PC-3 (cell line): Measurements from ENCODE around the gene ZCCHC24. TPM values are rescaled to one million over a fixed set of nuclear protein-coding genes. Genes with fewer than 3 reads are reported as not detected.
A peak's percentile ranks its signal among the peaks of the same experiment; 100 is the strongest.

ENCODE experiments used
- ATAC-seq: fragments of 200-7000 bp; cut with Tn5 transposase; 2 replicates; pipeline ENCODE4 v1.9.1; 2020; ENCODE audit warnings: mild to moderate bottlenecking, moderate library complexity
- BruUV-seq: library from RNA; stranded (reverse); fragments of 400-500 nt; replicated peaks from 2 replicates; lab custom pipeline; 2021; lab: Mats Ljungman, UMichigan
- CTCF ChIA-PET: fragments of 300-600 bp; sonication (Branson Sonifier 250); formaldehyde crosslinking; loops from one replicate; lab custom pipeline; 2022; ENCODE audit warnings: antibody characterized with exemption; lab: Charles Lee
- POLR2A ChIA-PET: fragments of 300-600 bp; sonication (Branson Sonifier 250); formaldehyde crosslinking; loops from one replicate; lab custom pipeline; 2022; ENCODE audit warnings: antibody characterized with exemption; ENCODE audit not compliant: unreplicated experiment; lab: Charles Lee
- DNase-seq: peaks from one replicate; pipeline ENCODE4 v3.0.0-alpha.2; 2015
- H2AFZ ChIP-seq: fragments of 300-600 bp; sonication (generic); 2 replicates; pipeline ENCODE4 v1.6.0; 2016; ENCODE audit warnings: antibody characterized with exemption, low read length
- H3F3A ChIP-seq: fragments of 300-600 bp; sonication (generic); one replicate; pipeline ENCODE4 v1.6.0; 2017; ENCODE audit warnings: antibody characterized with exemption, low read length, control low read depth, mild to moderate bottlenecking; ENCODE audit not compliant: unreplicated experiment
- H3K27ac ChIP-seq: fragments of 300-600 bp; sonication (generic); 2 replicates; pipeline ENCODE4 v1.5.1; 2016; ENCODE audit warnings: mild to moderate bottlenecking, low read length
- H3K27me3 ChIP-seq: fragments of 300-600 bp; sonication (generic); 2 replicates; pipeline ENCODE4 v1.6.1; 2016; ENCODE audit warnings: low read length, mixed read lengths
- H3K36me3 ChIP-seq: fragments of 300-600 bp; sonication (generic); 2 replicates; pipeline ENCODE4 v1.6.1; 2016; ENCODE audit warnings: low read depth, mixed run types, low read length, mixed read lengths
- H3K4me1 ChIP-seq: fragments of 300-600 bp; sonication (generic); 2 replicates; pipeline ENCODE4 v1.5.1; 2016; ENCODE audit warnings: low read length; ENCODE audit not compliant: insufficient read depth
- H3K4me2 ChIP-seq: fragments of 300-600 bp; sonication (generic); 2 replicates; pipeline ENCODE4 v1.6.0; 2016; ENCODE audit warnings: low read length
- H3K4me3 ChIP-seq: fragments of 300-600 bp; sonication (generic); 2 replicates; pipeline ENCODE4 v1.5.1; 2016; ENCODE audit warnings: mild to moderate bottlenecking, low read length, mixed read lengths
- H3K79me2 ChIP-seq: fragments of 300-600 bp; sonication (generic); 2 replicates; pipeline ENCODE4 v1.6.1; 2017; ENCODE audit warnings: low read length, mixed read lengths
- H3K9ac ChIP-seq: fragments of 300-600 bp; sonication (generic); 2 replicates; pipeline ENCODE4 v1.6.0; 2016; ENCODE audit warnings: mild to moderate bottlenecking, low read length
- H3K9me2 ChIP-seq: fragments of 300-600 bp; sonication (generic); replicated peaks from 2 replicates; pipeline ENCODE4 v1.6.1; 2016; ENCODE audit warnings: mixed run types, low read length, mixed read lengths
- H3K9me3 ChIP-seq: fragments of 300-600 bp; sonication (generic); 2 replicates; pipeline ENCODE4 v1.6.1; 2016; ENCODE audit warnings: low read length, mixed read lengths
- H4K20me1 ChIP-seq: fragments of 300-600 bp; sonication (generic); 2 replicates; pipeline ENCODE4 v1.6.1; 2016; ENCODE audit warnings: low read length, mixed read lengths
- CTCF ChIP-seq: fragments of 300-600 bp; sonication (generic); conservative IDR thresholded peaks from 2 replicates; pipeline ENCODE4 v1.5.1; 2017; ENCODE audit warnings: antibody characterized with exemption, low read depth, mild to moderate bottlenecking, low read length
- EZH2 ChIP-seq: fragments of 300-600 bp; sonication (generic); IDR thresholded peaks from one replicate; pipeline ENCODE4 v1.6.1; 2017; ENCODE audit warnings: antibody characterized with exemption, mild to moderate bottlenecking, low read length; ENCODE audit not compliant: unreplicated experiment
- EZH2phosphoT487 ChIP-seq: fragments of 300-600 bp; sonication (generic); IDR thresholded peaks from 2 replicates; pipeline ENCODE4 v1.6.1; 2018; ENCODE audit warnings: mild to moderate bottlenecking, antibody characterized with exemption, low read length, borderline replicate concordance
- intact Hi-C: fragments of 100-400 bp; cut with micrococcal nuclease; formaldehyde crosslinking; loops from 2 replicates; pipeline ENCODE4 v1.9.0; 2023
- total RNA-seq: library from RNA; depleted of rRNA; stranded (reverse); fragments of >200 nt; gene quantifications from 2 replicates; pipeline ENCODE4 v1.2.3, GENCODE V29; 2014

Gene ZCCHC24
- total RNA-seq, 1 experiment from 2014 or later = 32.9 TPM

DNA sequence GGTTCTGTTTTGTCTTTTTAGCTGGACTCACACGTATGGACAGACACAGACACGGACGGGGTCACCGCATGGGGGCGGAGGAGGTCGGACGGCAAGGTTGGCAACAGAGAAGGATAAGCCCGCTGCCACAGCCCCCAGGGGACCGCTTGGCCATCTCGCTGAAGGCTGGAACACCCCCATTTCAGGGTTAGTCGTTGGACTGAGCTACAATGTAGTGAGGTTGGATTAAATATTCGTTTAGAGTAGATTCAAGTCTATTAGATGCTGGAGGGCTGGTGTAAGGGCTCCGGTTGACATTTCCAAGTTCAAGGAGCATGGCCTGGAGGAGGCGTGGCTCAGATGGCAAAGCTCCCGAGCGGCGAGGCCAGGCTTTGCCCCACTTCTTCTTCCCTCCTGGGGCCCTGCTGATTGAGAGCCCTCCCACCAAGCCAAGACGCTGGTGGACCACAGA is 62.9 kb downstream of the ZCCHC24 start:
- intact Hi-C loops = no loop called here
- H2AFZ ChIP-seq = no peak overlapping the region

DNA sequence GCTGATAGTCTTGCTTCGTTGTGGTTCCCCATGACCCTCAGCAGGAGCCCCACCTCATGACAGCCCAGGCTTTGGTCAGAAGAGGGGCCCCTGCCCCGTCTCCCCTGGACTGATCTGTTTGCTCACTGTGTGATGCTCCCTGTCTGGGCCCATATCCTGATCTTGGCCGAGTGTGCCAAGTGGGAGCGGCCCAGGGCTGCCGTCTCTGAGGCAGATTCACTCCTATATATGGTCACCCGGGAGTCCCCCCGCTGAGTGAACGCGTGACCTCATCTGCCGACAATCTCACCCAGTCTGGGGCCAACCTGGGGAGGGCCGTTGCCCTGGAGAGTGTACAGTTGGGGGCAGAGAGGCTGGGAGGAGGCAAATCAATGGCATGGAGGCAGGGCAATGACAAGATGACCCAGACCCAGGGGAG is 63.6 kb downstream of the ZCCHC24 start:
- H3K9me2 ChIP-seq = no peaks in the 10 kb centered on the region
- ChIA-PET POLR2A (no interaction called here), CTCF (no interaction called here)
- no peak overlapping the region for H3K27ac ChIP-seq
- H3K36me3 ChIP-seq = no peaks in the 10 kb centered on the region
- no peaks in the 10 kb centered on the region for H3K27me3 ChIP-seq
- intact Hi-C loops = no loop called here
- no peak overlapping the region for H2AFZ ChIP-seq
- DNase-seq (no peak), ATAC-seq (no peak)
- H3K79me2 ChIP-seq = no peaks in the 10 kb centered on the region
- H3F3A ChIP-seq = no peaks in the 10 kb centered on the region
- H3K4me2 ChIP-seq = no peak overlapping the region
- H4K20me1 ChIP-seq = no peaks in the 10 kb centered on the region
- H3K9ac ChIP-seq = no peak overlapping the region
- no TSS peak for BruUV-seq
- H3K4me1 ChIP-seq = peaks cover 9% of the 10 kb centered on the region
- no peak overlapping the region for H3K4me3 ChIP-seq
- H3K9me3 ChIP-seq = no peaks in the 10 kb centered on the region
- TF ChIP-seq EZH2phosphoT487 (no peak), EZH2 (no peak), CTCF (no peak)

More for the DNA sequence above, 62.9 kb downstream of the ZCCHC24 start:
- Histone ChIP-seq H3K9me2 (no peaks in the 10 kb centered on the region), H4K20me1 (no peaks in the 10 kb centered on the region), H3K9me3 (no peaks in the 10 kb centered on the region), H3K9ac (no peak overlapping the region), H3K27me3 (no peaks in the 10 kb centered on the region), H3K79me2 (no peaks in the 10 kb centered on the region), H3F3A (no peaks in the 10 kb centered on the region), H3K4me2 (no peak overlapping the region), H3K36me3 (no peaks in the 10 kb centered on the region), H3K4me3 (no peak overlapping the region), H3K27ac (no peak overlapping the region), H3K4me1 (peaks cover 9% of the 10 kb centered on the region)
- TSS peak; percentile 3 for BruUV-seq
- ChIA-PET POLR2A (no interaction called here), CTCF (interaction anchor here (0.6 kb wide), 1 partner anchor 66 kb away, joined by 3 read pairs; no protein-coding TSS in a partner anchor)
- no peak for TF ChIP-seq EZH2
- no peak for TF ChIP-seq EZH2phosphoT487
- no peak for TF ChIP-seq CTCF
- no peak for DNase-seq
- ATAC-seq = no peak

- ATAC-seq (peak; percentile 1; the same call in 1 of the 2 replicates), DNase-seq (no peak)
- ChIA-PET POLR2A (no interaction called here), CTCF (interaction anchor here (1.3 kb wide), 1 partner anchor 86 kb away, joined by 4 read pairs; no protein-coding TSS in a partner anchor)
- Histone ChIP-seq H3K36me3 (no peaks in the 10 kb centered on the region), H3K27ac (no peak overlapping the region), H4K20me1 (no peaks in the 10 kb centered on the region), H3K9ac (no peak overlapping the region), H3K79me2 (no peaks in the 10 kb centered on the region), H3K9me3 (no peaks in the 10 kb centered on the region), H3K27me3 (no peaks in the 10 kb centered on the region), H3K4me1 (peaks cover 9% of the 10 kb centered on the region), H3F3A (no peaks in the 10 kb centered on the region), H3K4me2 (no peak overlapping the region), H3K4me3 (no peak overlapping the region), H2AFZ (no peak overlapping the region), H3K9me2 (no peaks in the 10 kb centered on the region)
- intact Hi-C loops = no loop called here
- BruUV-seq = no TSS peak
- TF ChIP-seq CTCF (no peak), EZH2phosphoT487 (no peak), EZH2 (no peak)
These were observed 64.3 kb downstream of the ZCCHC24 start for GRCh38 chr10:79380946-79381721.
